Activated naive CD4-positive, alpha-beta T cell treated with anti-CD3 and anti-CD28 coated beads, Interleukin-2, amount 50 U/mL, for 72 hours (primary cell): ENCODE measurements around the gene HYAL3. TPM values are rescaled to one million over a fixed set of nuclear protein-coding genes. Genes with fewer than 3 reads are reported as not detected.

ENCODE experiments used
- ATAC-seq, 2 donors: fragments of 150-1000 bp; cut with Tn5 transposase; 2 replicates each; pipeline ENCODE4 v1.10.0; 2021; ENCODE audit warnings: mild to moderate bottlenecking in 2 of 2, moderate library complexity in 2 of 2
- DNase-seq, 2 donors: peaks; one replicate each; pipeline ENCODE4 v3.0.0; 2021 to 2022; ENCODE audit warnings: low spot score in 2 of 2
- H3K27ac Mint-ChIP-seq, 2 donors: one replicate each; pipeline ENCODE4 v1.8.0; 2022; ENCODE audit warnings: mild to moderate bottlenecking in 2 of 2, mixed read lengths in 2 of 2
- H3K36me3 Mint-ChIP-seq, 2 donors: one replicate each; pipeline ENCODE4 v1.8.0; 2022; ENCODE audit warnings: mixed read lengths in 2 of 2
- H3K9me3 Mint-ChIP-seq, 2 donors: one replicate each; pipeline ENCODE4 v1.8.0; 2022; ENCODE audit warnings: mixed read lengths in 2 of 2
- total RNA-seq, 2 donors: library from RNA; stranded (reverse); gene quantifications; one replicate each; pipeline ENCODE4 v1.2.3, GENCODE V29; 2022

Gene HYAL3
- total RNA-seq, 2 donors from 2014 or later = 4.3 to 6.6 TPM

- Mint-ChIP-seq H3K9me3 (no peaks in the 10 kb centered on the region), H3K27ac (peak overlapping the region; percentile 88 to 99), H3K36me3 (peaks cover 44 to 51% of the 10 kb centered on the region in 2 donors)
- DNase-seq (no peak), ATAC-seq (peak; percentile 39 to 42)
Measured at GRCh38 chr3:50336452-50337174, 37.4 kb upstream of the HYAL3 start.

DNA sequence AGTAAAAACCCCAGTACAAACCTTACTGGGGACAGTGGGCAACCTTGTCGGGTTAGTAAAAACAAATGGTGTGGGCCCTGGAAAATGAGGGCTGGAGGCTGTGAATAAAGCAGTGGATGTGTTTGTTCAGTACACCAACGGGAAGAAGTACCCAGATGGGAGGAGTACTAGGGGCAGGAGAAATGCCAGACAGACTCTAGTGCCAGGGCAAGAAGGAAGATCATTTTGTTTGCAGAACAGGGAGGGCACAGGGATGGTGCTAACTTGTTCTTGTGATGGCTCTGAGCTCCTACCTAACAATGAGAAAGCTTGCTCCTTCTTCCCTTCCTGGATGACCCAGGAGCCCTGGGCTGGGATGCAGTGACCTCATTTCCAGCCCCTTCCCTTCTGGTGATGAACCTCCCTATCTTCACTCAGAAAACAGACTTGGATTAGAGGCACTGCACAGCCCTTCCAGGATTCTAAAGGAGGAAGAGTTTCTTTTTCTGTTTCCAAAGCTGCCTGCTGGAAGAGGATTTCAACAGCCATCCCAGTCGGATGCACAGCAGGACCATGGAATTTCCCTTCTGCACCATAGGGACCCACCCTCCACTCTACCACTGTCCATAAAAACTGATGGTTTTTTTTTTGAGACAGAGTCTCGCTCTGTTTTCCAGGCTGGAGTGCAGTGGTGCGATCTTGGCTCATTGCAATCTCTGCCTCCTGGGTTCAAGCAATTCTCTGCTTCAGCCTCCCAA is 35.3 kb upstream of the HYAL3 start:
- H3K9me3 Mint-ChIP-seq = no peaks in the 10 kb centered on the region
- no peak for ATAC-seq
- H3K27ac Mint-ChIP-seq = peak overlapping the region; percentile 88 to 93
- no peak for DNase-seq
- H3K36me3 Mint-ChIP-seq = peaks cover 49 to 50% of the 10 kb centered on the region in 2 donors

DNA sequence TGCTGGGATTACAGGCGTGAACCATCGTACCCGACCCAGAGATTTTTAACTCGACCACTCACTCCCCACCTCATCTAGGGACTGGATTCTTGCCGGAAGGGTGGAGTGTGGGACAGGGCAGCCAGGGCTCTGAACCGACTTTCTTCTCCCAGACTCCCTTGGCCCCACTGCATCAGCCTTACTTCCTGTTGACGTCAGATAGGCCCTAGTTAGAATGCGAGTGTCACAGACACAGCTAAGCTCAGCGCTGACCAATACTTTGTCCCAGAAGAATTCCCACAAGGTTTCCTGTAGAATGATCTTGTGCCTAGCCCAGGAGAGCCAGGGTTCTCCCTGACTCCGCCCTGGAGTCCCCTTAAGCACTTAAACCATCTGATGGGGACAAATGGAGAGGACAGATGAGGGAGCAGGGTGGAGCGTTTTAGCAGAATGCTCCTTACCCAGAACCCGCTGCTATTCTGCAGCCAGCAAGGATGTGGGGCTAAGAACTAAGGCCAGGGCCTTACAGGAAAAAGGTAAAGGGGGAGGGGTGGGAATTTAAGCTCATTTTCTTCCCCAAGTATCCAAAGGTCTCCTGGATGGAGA is 34.6 kb upstream of the HYAL3 start:
- no peak for ATAC-seq
- H3K9me3 Mint-ChIP-seq = no peaks in the 10 kb centered on the region
- DNase-seq = no peak
- H3K36me3 Mint-ChIP-seq = peaks cover 43% of the 10 kb centered on the region in 2 donors
- H3K27ac Mint-ChIP-seq = peak overlapping the region; percentile 81 to 93

GRCh38 chr3:50331364-50331907 is 32.2 kb upstream of the HYAL3 start:
- DNase-seq (no peak), ATAC-seq (no peak)
- Mint-ChIP-seq H3K27ac (no peak overlapping the region), H3K36me3 (peaks cover 23 to 26% of the 10 kb centered on the region in 2 donors), H3K9me3 (no peaks in the 10 kb centered on the region)

DNA sequence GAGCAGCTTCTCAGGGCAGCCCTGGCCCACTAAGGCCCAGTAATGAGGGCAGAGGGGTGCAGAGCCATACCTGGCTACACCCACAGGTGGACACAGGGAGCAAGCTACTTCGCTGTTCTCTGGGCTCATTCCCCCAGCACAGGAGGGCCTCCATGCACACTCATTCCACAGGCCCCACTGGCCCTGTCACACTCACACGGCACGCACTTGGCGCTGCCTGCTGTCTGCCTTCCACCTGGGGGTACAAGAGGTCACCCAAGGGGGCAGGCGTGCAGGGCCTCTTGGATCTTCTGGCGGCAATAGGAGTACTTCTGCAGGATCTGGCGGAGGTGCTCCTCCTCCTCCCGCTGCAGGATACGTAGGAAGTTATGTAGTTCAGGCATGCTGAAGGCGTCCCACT is 31.1 kb upstream of the HYAL3 start:
- peaks cover 15 to 18% of the 10 kb centered on the region in 2 donors for H3K36me3 Mint-ChIP-seq

DNA sequence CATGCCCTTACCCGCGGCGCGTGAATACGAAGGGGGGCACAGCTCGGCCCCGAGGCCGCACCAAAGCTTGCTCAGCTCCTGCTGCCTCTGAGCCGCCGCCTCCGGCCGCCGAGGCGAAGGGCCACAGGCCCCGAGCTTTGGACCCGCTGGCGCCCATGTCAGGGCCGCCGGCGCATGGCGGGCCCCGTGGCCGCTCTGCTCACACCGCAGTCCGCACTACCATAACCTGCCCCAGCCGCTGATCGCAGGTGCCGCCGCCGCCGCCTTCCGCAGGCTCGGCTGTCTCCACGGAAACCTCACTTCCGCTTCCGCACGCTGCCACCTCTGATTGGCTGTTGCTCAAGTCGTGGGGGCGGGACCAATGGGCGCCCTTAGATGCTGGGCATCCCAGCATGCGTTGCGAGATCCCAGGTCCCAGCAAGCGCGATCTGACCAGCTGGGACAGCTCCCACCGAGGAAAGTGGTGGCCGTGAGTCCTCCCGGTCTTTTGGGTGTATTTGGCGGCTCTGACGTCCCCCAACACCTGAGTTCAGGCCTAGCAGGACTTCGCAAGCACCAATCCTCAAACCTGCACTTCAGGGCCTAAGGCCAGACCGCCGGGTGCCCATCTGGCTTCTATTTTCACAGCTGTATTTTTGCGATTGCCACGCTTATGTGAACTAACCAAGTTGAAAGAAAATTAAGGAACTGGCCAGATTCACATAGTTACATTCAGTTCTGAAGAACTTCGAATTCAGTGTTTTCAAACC is 28.9 kb upstream of the HYAL3 start, which contains the start of gene TUSC2:
Gene TUSC2 (minus strand): TSS at position 281 of the 749 bp plus-strand sequence. CDS start 124 bp downstream, at position 157.
- H3K27ac Mint-ChIP-seq = peak within 1 kb of the TSS; percentile 77 to 91

More for the DNA sequence above, 31.1 kb upstream of the HYAL3 start:
- ATAC-seq (no peak), DNase-seq (no peak)
- H3K9me3 Mint-ChIP-seq = no peaks in the 10 kb centered on the region
- H3K27ac Mint-ChIP-seq = peak overlapping the region; percentile 63 to 68

GRCh38 chr3:50327129-50327528 is 27.9 kb upstream of the HYAL3 start:
- peak overlapping the region; percentile 77 to 89 for H3K27ac Mint-ChIP-seq
- H3K36me3 Mint-ChIP-seq = peaks cover 4 to 16% of the 10 kb centered on the region in 2 donors
- H3K9me3 Mint-ChIP-seq = no peaks in the 10 kb centered on the region
- ATAC-seq (no peak), DNase-seq (no peak)

More for the DNA sequence above, 28.9 kb upstream of the HYAL3 start, which contains the start of gene TUSC2:
- DNase-seq = peak; percentile 93 to 94
- H3K36me3 Mint-ChIP-seq = peaks cover 4 to 18% of the 10 kb centered on the region in 2 donors
- H3K9me3 Mint-ChIP-seq = no peaks in the 10 kb centered on the region
- ATAC-seq = peak; percentile 93 to 96

- peaks cover 4 to 9% of the 10 kb centered on the region in 2 donors for H3K36me3 Mint-ChIP-seq
- H3K9me3 Mint-ChIP-seq = no peaks in the 10 kb centered on the region
- ATAC-seq (no peak), DNase-seq (no peak)
- H3K27ac Mint-ChIP-seq = peak overlapping the region in 1 of 2 donors; percentile 53
Measured at GRCh38 chr3:50326182-50326541, 27.0 kb upstream of the HYAL3 start.

GRCh38 chr3:50325497-50326181 is 26.4 kb upstream of the HYAL3 start:
- Mint-ChIP-seq H3K9me3 (no peaks in the 10 kb centered on the region), H3K36me3 (peaks cover 3 to 4% of the 10 kb centered on the region in 2 donors), H3K27ac (no peak overlapping the region)
- no peak for DNase-seq
- no peak for ATAC-seq

DNA sequence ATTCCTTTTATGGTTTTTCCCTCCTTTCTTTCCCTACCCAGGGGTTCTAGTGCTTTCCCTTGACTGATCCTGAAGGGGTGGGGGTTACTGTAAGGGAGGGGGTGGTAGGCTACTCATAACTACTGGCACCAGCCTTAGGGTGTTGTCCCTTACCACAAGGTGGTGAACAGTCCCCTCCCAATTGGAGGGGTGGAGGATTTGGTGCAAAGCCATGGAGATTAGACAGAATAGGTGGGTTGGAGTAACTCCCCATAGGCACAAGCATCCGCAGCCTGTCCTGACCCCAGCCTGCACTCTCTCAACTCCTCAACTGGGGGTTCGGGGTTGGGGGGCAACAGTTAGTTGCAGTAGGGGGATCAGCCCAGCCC is 25.9 kb upstream of the HYAL3 start:
- ATAC-seq = no peak
- peak overlapping the region in 1 of 2 donors; percentile 93 for H3K27ac Mint-ChIP-seq
- DNase-seq = no peak
- no peaks in the 10 kb centered on the region for H3K9me3 Mint-ChIP-seq
- H3K36me3 Mint-ChIP-seq = no peaks in the 10 kb centered on the region

- DNase-seq = peak in 1 of 2 donors; percentile 77
- Mint-ChIP-seq H3K36me3 (no peaks in the 10 kb centered on the region), H3K27ac (peak overlapping the region; percentile 49 to 93), H3K9me3 (no peaks in the 10 kb centered on the region)
- peak in 1 of 2 donors; percentile 34 for ATAC-seq
Measured at GRCh38 chr3:50324351-50325112, 25.3 kb upstream of the HYAL3 start.

DNA sequence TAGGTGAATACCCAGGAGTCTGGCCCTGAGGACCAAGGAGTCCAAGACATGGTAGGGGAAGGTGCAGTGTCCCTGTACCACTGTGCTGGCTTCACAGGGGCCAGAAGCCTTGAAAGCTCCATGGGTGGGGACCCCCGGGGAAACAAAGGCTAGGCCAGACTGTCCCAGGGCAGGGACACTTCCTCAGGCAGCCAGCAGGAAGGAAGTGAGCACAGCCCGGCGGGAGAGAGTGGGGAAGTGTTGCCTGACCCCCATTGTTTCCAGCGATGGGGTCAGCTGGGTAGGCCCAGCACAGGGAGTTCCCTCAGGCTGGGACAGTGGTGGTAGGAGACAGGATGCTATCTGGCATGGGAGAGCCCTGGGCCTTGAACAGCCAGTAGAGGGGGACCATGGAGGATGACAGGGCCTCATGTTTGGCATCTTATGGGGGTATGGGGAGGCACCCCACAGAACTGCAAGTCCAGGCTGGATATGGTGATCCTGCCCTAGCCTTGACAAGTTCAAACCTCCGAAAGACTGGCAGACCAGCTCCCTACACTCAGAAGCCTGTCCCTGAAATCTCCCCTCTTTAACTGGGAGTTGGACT is 24.5 kb upstream of the HYAL3 start:
- Mint-ChIP-seq H3K9me3 (no peaks in the 10 kb centered on the region), H3K27ac (peak overlapping the region; percentile 49 to 87), H3K36me3 (no peaks in the 10 kb centered on the region)
- DNase-seq (no peak), ATAC-seq (no peak)

- Mint-ChIP-seq H3K27ac (peak overlapping the region; percentile 49 to 87), H3K36me3 (no peaks in the 10 kb centered on the region), H3K9me3 (no peaks in the 10 kb centered on the region)
- no peak for DNase-seq
- ATAC-seq = no peak
Measured at GRCh38 chr3:50323092-50323600, 23.9 kb upstream of the HYAL3 start.

- Mint-ChIP-seq H3K9me3 (no peaks in the 10 kb centered on the region), H3K36me3 (no peaks in the 10 kb centered on the region), H3K27ac (peak within 1 kb of the TSS; percentile 87 to 94)
- DNase-seq (no peak), ATAC-seq (no peak)
Measured at GRCh38 chr3:50322386-50323091, 23.3 kb upstream of the HYAL3 start, which contains the start of gene HYAL2. Gene HYAL2 (minus strand): TSS chr3:50322745. CDS start chr3:50320489, 2,256 bp downstream.
